NB4 (cell line): Measurements from ENCODE around the gene DCAF6.

ENCODE experiments used
- POLR2A ChIP-seq: IDR thresholded peaks from 2 replicates; pipeline ENCODE4 v1.6.1; 2011; ENCODE audit warnings: mild to moderate bottlenecking; ENCODE audit not compliant: insufficient read length; ENCODE audit errors: extremely low read depth
- TF ChIP-seq, protein P1 (sequence below): IDR thresholded peaks from 2 replicates; pipeline ENCODE4 v1.6.1; 2011; ENCODE audit warnings: low read depth, low read length

- TF ChIP-seq POLR2A, result no peak
- TF ChIP-seq, protein P1, sequence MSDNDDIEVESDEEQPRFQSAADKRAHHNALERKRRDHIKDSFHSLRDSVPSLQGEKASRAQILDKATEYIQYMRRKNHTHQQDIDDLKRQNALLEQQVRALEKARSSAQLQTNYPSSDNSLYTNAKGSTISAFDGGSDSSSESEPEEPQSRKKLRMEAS, result no peak
Observed at GRCh38 chr1:168089979-168090337, 153.5 kb downstream of the DCAF6 start.
